WTC11 (cell line): ENCODE data around the gene VEGFB. TPM values are rescaled to one million over a fixed set of nuclear protein-coding genes. Genes with fewer than 3 reads are reported as not detected.

Source experiments
- ATAC-seq: fragments of 200-7000 bp; cut with Tn5 transposase; 2 replicates; pipeline ENCODE4 v1.10.0; 2021; ENCODE audit warnings: mild to moderate bottlenecking, moderate library complexity
- CTCF ChIA-PET: fragments of 300-600 bp; sonication (Branson Sonifier 250); formaldehyde crosslinking; loops from one replicate; lab custom pipeline; 2021; ENCODE audit warnings: antibody characterized with exemption; lab: Charles Lee
- POLR2A ChIA-PET: fragments of 350-600 bp; sonication (Branson Sonifier 250); formaldehyde crosslinking; loops from one replicate; lab custom pipeline; 2021; ENCODE audit warnings: antibody characterized with exemption; lab: Charles Lee
- DNase-seq: peaks from one replicate; pipeline ENCODE4 v3.0.0; 2021; ENCODE audit warnings: low spot score
- H3K27ac Mint-ChIP-seq: 2 replicates; pipeline ENCODE4 v1.8.0; 2021; ENCODE audit warnings: mixed read lengths
- H3K27me3 Mint-ChIP-seq: 2 replicates; pipeline ENCODE4 v1.8.0; 2021; ENCODE audit warnings: low read depth, mild to moderate bottlenecking, moderate library complexity, mixed read lengths
- H3K36me3 Mint-ChIP-seq: 2 replicates; pipeline ENCODE4 v1.8.0; 2021; ENCODE audit warnings: mixed read lengths
- H3K4me1 Mint-ChIP-seq: 2 replicates; pipeline ENCODE4 v1.8.0; 2022; ENCODE audit warnings: mixed read lengths
- H3K4me3 Mint-ChIP-seq: 2 replicates; pipeline ENCODE4 v1.8.0; 2021; ENCODE audit warnings: mild to moderate bottlenecking, moderate library complexity, mixed read lengths
- H3K9me3 Mint-ChIP-seq: 2 replicates; pipeline ENCODE4 v1.8.0; 2021; ENCODE audit warnings: mixed read lengths
- AFF4 ChIP-seq: sonication (generic); formaldehyde crosslinking; IDR thresholded peaks from 2 replicates; pipeline ENCODE4 v1.8.1; 2023; ENCODE audit warnings: mild to moderate bottlenecking, missing genetic modification reagents, borderline replicate concordance
- ARID4B ChIP-seq: sonication (generic); formaldehyde crosslinking; IDR thresholded peaks from 2 replicates; pipeline ENCODE4 v1.8.0; 2023; ENCODE audit warnings: missing genetic modification reagents, mild to moderate bottlenecking, borderline replicate concordance
- ESRRA ChIP-seq: sonication (generic); formaldehyde crosslinking; IDR thresholded peaks from 2 replicates; pipeline ENCODE4 v1.8.1; 2022; ENCODE audit warnings: mild to moderate bottlenecking, missing genetic modification reagents, borderline replicate concordance
- FOXP4 ChIP-seq: sonication (generic); formaldehyde crosslinking; IDR thresholded peaks from 2 replicates; pipeline ENCODE4 v1.8.0; 2022; ENCODE audit warnings: mild to moderate bottlenecking, missing genetic modification reagents
- GABPB1 ChIP-seq: sonication (generic); formaldehyde crosslinking; IDR thresholded peaks from 2 replicates; pipeline ENCODE4 v1.8.1; 2023; ENCODE audit warnings: mild to moderate bottlenecking, missing genetic modification reagents
- NFE2L1 ChIP-seq: sonication (generic); formaldehyde crosslinking; IDR thresholded peaks from 2 replicates; pipeline ENCODE4 v1.8.1; 2023; ENCODE audit warnings: missing genetic modification reagents
- NR1H2 ChIP-seq: sonication (generic); formaldehyde crosslinking; IDR thresholded peaks from 2 replicates; pipeline ENCODE4 v1.9.0; 2021; ENCODE audit warnings: mild to moderate bottlenecking, moderate library complexity, missing genetic modification reagents
- STAT6 ChIP-seq: sonication (generic); formaldehyde crosslinking; conservative IDR thresholded peaks from 2 replicates; pipeline ENCODE4 v1.8.1; 2023; ENCODE audit warnings: mild to moderate bottlenecking, low read depth, missing genetic modification reagents, moderate library complexity
- TP53 ChIP-seq: sonication (generic); formaldehyde crosslinking; IDR thresholded peaks from 2 replicates; pipeline ENCODE4 v1.8.1; 2023; ENCODE audit warnings: mild to moderate bottlenecking, missing genetic modification reagents
- ZBTB21 ChIP-seq: sonication (generic); formaldehyde crosslinking; IDR thresholded peaks from 2 replicates; pipeline ENCODE4 v1.8.1; 2023; ENCODE audit warnings: mild to moderate bottlenecking, missing genetic modification reagents, borderline replicate concordance
- ZMAT4 ChIP-seq: fragments of 250-450 bp; sonication (Bioruptor Pico); IDR thresholded peaks from 2 replicates; pipeline ENCODE4 v1.9.0; 2021; ENCODE audit warnings: mild to moderate bottlenecking
- ZNF232 ChIP-seq: sonication (generic); formaldehyde crosslinking; IDR thresholded peaks from 2 replicates; pipeline ENCODE4 v1.8.0; 2022; ENCODE audit warnings: mild to moderate bottlenecking, missing genetic modification reagents
- ZNF416 ChIP-seq: fragments of 250-450 bp; sonication (Bioruptor Pico); IDR thresholded peaks from 2 replicates; pipeline ENCODE4 v1.9.0; 2021; ENCODE audit warnings: mild to moderate bottlenecking, inconsistent platforms
- ZNF425 ChIP-seq: fragments of 250-450 bp; sonication (Bioruptor Pico); conservative IDR thresholded peaks from 2 replicates; pipeline ENCODE4 v1.9.0; 2021; ENCODE audit warnings: mild to moderate bottlenecking
- ZNF532 ChIP-seq: fragments of 250-450 bp; sonication (Bioruptor Pico); IDR thresholded peaks from 2 replicates; pipeline ENCODE4 v1.9.0; 2021; ENCODE audit warnings: mild to moderate bottlenecking, borderline replicate concordance
- ZNF671 ChIP-seq: fragments of 250-450 bp; sonication (Bioruptor Pico); IDR thresholded peaks from 2 replicates; pipeline ENCODE4 v1.8.0; 2021; ENCODE audit warnings: mild to moderate bottlenecking
- total RNA-seq: library from RNA; stranded (reverse); gene quantifications from 3 replicates; pipeline ENCODE4 v1.2.3, GENCODE V29; 2021

The VEGFB gene
- total RNA-seq, 1 experiment from 2014 or later = 51.7 TPM

GRCh38 chr11:64208796-64209562, 25.4 kb upstream of the VEGFB start:
- Mint-ChIP-seq H3K27me3 (no peaks in the 10 kb centered on the region), H3K36me3 (peaks cover 10% of the 10 kb centered on the region), H3K4me3 (no peak overlapping the region), H3K27ac (no peak overlapping the region; the same call in 1 of the 2 replicates), H3K4me1 (peaks cover 6% of the 10 kb centered on the region), H3K9me3 (no peaks in the 10 kb centered on the region)
- ChIA-PET POLR2A (interaction anchor here (0.5 kb wide), 1 partner anchor 21 kb away, joined by 5 read pairs; no protein-coding TSS in a partner anchor), CTCF (interaction anchor here (1.0 to 2.0 kb wide), 3 partner anchors 92 to 146 kb away, joined by 3 to 8 read pairs (median 6); no protein-coding TSS in a partner anchor)
- DNase-seq (no peak), ATAC-seq (no peak)
- TF ChIP-seq ZNF532 (no peak), ZBTB21 (CRISPR knock-in tag) (no peak), STAT6 (no peak), NFE2L1 (CRISPR knock-in tag) (no peak), FOXP4 (no peak), ZMAT4 (CRISPR knock-in tag) (no peak), TP53 (CRISPR knock-in tag) (no peak), GABPB1 (CRISPR knock-in tag) (no peak), ESRRA (CRISPR knock-in tag) (no peak), AFF4 (CRISPR knock-in tag) (no peak), ZNF671 (no peak), ARID4B (CRISPR knock-in tag) (no peak), NR1H2 (CRISPR knock-in tag) (no peak), ZNF232 (no peak), ZNF416 (CRISPR knock-in tag) (no peak), ZNF425 (CRISPR knock-in tag) (no peak)
